Aorta (tissue), 5 donors: ENCODE data around the gene PELI2. TPM values are rescaled to one million over a fixed set of nuclear protein-coding genes. Genes with fewer than 3 reads are reported as not detected.

Source experiments
- ATAC-seq: fragments of 200-7000 bp; cut with Tn5 transposase; one replicate; pipeline ENCODE4 v1.9.1; 2022; ENCODE audit warnings: moderate library complexity; ENCODE audit not compliant: low FRiP score
- DNase-seq, 2 donors: peaks; one replicate each; pipeline ENCODE4 v3.0.0-alpha.2; 2020
- H3K27ac ChIP-seq, 2 donors: one replicate each; pipeline ENCODE4 v1.5.1; 2013; ENCODE audit warnings: low read length in 2 of 2, mild to moderate bottlenecking in 2 of 2, moderate library complexity in 2 of 2, control low read depth in 1 of 2, inconsistent platforms in 1 of 2, low read depth in 1 of 2
- H3K27me3 ChIP-seq, 2 donors: one replicate each; pipeline ENCODE4 v1.6.1; 2013; ENCODE audit warnings: control low read depth in 1 of 2, low read length in 1 of 2, mild to moderate bottlenecking in 1 of 2, moderate library complexity in 1 of 2; ENCODE audit not compliant: insufficient read depth in 2 of 2, control insufficient read depth in 1 of 2
- H3K36me3 ChIP-seq, 2 donors: one replicate each; pipeline ENCODE4 v1.6.1; 2013; ENCODE audit warnings: control low read depth in 1 of 2, low read length in 1 of 2, mild to moderate bottlenecking in 1 of 2; ENCODE audit not compliant: insufficient read depth in 2 of 2, control insufficient read depth in 1 of 2
- H3K4me1 ChIP-seq, 2 donors: one replicate each; pipeline ENCODE4 v1.6.1; 2013; ENCODE audit warnings: low read length in 2 of 2, control low read depth in 1 of 2, mild to moderate bottlenecking in 1 of 2, moderate library complexity in 1 of 2; ENCODE audit not compliant: insufficient read depth in 2 of 2, control insufficient read depth in 1 of 2
- H3K4me3 ChIP-seq, 2 donors: one replicate each; pipeline ENCODE4 v1.5.1; 2013; ENCODE audit warnings: low read length in 2 of 2, control low read depth in 1 of 2, mild to moderate bottlenecking in 1 of 2
- H3K9me3 ChIP-seq: one replicate; pipeline ENCODE4 v1.6.1; 2013; ENCODE audit warnings: mild to moderate bottlenecking, low read length; ENCODE audit not compliant: control insufficient read depth
- WGBS, 2 donors: extraction: QIAGEN DNeasy Blood & Tissue Kit; methylation state at CpG; one replicate each; pipeline ENCODE4 v1.1.7; 2013; 5-methylcytosine and 5-hydroxymethylcytosine counted together
- intact Hi-C, 2 donors: fragments of 100-400 bp; cut with DNase I; formaldehyde crosslinking; loops; one replicate each; pipeline versions ENCODE4 v1.14.2 to v1.15.0; 2022
- polyA plus RNA-seq, 2 donors: library from polyadenylated mRNA; stranded (reverse); fragments of 200-250 nt; gene quantifications; one replicate each; pipeline ENCODE4 v1.2.3, GENCODE V29; 2013
- total RNA-seq, 2 donors: library from RNA; stranded (reverse); fragmentation: NEBNext Ultra II Directional; extraction: Animal tissue kit (Norgen Biotek cat#: 25700); gene quantifications; one replicate each; pipeline ENCODE4 v1.2.1, GENCODE V29; 2021
- donor health status: healthy with polysubstance abuse.
- donor health status: Bipolar disorder and iron deficiency.
- donor health status: DM: no; HTN: no; CAD: no.
- donor health status: DM: no; HTN: no; CAD: no.
- donor health status: DM: yes; HTN: yes; CAD: no.

PELI2 gene
- total and polyA plus RNA-seq, 4 donors: 3.6 to 22.8 (median 14.6) TPM

DNA sequence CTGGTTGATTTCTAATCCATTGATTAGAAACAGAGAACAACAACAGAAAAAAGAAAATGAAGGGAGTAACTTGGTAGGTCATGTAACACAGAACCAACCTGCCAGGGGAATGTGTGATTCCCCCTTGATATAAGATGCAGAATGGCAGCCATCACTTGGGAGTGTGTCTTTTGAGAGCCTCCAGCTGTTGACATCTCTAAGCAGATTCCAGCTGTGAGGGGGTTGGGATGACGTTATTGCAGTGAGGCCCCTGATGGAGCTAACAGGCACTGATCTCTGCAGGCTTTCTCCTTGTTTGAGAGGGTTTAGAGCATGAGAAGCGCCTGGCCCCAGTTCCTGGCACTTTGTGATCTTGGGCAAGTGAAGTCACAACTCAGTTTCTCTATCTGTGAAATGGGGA, 124.9 kb downstream of the PELI2 start:
- Histone ChIP-seq H3K27me3 (no peaks in the 10 kb centered on the region), H3K4me1 (no peaks in the 10 kb centered on the region), H3K27ac (no peak overlapping the region), H3K36me3 (no peaks in the 10 kb centered on the region), H3K9me3 (no peaks in the 10 kb centered on the region), H3K4me3 (no peak overlapping the region)
- DNase-seq (no peak), ATAC-seq (no peak)
- 73 to 83% methylated on average over 2 of the region's 2 CpGs for WGBS, 2 donors
- intact Hi-C loops: no loop called here

DNA sequence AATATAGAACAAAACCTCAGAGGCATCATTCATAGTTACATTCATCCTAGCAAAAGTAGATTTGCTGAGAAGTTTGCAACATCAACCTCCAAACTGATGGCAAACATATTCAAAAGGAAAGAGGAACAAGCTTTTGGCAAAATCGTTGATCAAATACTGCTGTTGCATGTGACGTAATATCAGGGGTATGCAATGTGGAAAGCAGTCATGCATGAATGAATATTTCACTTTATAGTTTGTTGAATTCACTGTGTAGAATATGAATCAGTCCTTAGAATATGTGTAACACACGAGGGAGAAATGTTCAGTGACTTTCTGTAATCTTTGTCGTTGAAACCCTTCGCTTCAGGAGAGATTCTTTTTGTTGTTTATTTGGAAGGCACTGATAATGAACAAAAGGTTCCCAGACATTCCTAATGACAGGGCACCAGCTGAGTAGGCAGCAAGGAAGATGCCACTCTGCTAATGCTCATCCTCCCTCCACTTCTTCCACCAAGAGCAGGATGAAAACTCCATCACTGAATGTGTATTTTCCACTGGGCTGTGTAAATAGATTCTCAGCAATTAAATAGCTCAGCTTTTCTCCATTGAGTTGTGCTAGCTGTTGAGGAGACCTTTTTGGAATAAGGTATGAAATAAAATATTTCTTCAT, 126.1 kb downstream of the PELI2 start:
- DNase-seq (no peak), ATAC-seq (no peak)
- Histone ChIP-seq H3K27me3 (no peaks in the 10 kb centered on the region), H3K36me3 (no peaks in the 10 kb centered on the region), H3K27ac (no peak overlapping the region), H3K4me1 (no peaks in the 10 kb centered on the region), H3K4me3 (no peak overlapping the region), H3K9me3 (peaks cover 1% of the 10 kb centered on the region)
- 21 to 25% methylated on average over 5 of the region's 5 CpGs for WGBS, 2 donors
- intact Hi-C loops: no loop called here

DNA sequence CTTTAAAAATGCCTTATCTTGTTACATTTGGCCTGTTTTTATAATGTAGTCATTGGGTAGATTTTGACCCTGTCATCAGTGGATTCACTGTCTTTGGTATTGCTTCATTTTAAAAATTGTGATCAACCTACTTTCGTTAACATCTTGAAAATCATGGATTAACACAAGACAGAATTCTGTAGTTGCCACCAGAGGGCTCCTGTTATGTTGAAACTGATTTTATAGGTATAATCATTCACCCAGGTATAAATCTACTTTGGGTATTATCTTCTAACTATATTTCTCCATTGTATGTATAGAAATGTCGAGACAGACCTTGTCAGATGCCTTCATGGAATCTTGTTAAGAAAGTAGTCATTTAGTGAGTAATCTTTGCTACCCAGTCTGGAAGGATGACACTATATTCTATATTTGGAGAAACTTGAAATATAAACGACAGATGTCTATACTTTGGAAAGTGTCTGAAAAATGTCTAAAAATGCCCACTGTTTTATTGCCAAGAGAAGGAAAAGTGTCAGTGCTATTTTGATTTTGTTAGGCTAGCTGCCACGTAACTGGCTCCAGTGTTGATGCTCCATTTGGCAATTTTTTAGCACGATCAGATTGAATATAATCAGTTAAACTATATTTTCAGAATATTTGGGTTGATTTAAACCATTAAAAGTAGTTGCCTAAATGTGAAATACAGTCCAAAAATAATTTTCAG, 129.4 kb downstream of the PELI2 start:
- Histone ChIP-seq H3K4me1 (no peaks in the 10 kb centered on the region), H3K4me3 (no peak overlapping the region), H3K9me3 (peaks cover 1% of the 10 kb centered on the region), H3K27me3 (no peaks in the 10 kb centered on the region), H3K36me3 (no peaks in the 10 kb centered on the region), H3K27ac (no peak overlapping the region)
- no peak for ATAC-seq
- WGBS, 2 donors: 54 to 57% methylated on average over 5 of the region's 5 CpGs
- no peak for DNase-seq
- intact Hi-C loops: no loop called here

DNA sequence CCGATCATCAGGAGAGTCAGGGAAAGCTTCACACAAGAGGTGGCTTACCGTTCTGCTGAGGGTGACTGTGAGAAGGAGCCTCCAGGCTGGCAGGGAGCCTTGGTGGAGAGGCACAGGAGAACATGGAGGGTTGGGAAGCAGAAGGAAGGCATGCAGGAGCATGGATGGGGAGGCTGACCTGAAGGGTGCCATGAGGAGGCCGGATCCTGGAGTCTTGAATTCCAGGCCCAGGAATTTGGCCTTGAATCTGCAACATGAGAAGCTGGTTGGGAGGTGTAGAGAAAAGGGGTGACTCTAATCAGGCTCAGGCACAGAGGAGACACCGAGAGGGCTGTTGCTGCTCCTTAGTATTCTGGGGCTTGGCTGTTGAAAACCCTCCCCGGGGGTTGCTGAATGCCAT, 130.2 kb downstream of the PELI2 start:
- Histone ChIP-seq H3K9me3 (peaks cover 1% of the 10 kb centered on the region), H3K4me1 (no peaks in the 10 kb centered on the region), H3K4me3 (no peak overlapping the region), H3K27ac (no peak overlapping the region), H3K27me3 (no peaks in the 10 kb centered on the region), H3K36me3 (no peaks in the 10 kb centered on the region)
- WGBS, 2 donors: 83 to 88% methylated on average over 5 of the region's 5 CpGs
- intact Hi-C loops: no loop called here
- ATAC-seq (no peak), DNase-seq (no peak)

DNA sequence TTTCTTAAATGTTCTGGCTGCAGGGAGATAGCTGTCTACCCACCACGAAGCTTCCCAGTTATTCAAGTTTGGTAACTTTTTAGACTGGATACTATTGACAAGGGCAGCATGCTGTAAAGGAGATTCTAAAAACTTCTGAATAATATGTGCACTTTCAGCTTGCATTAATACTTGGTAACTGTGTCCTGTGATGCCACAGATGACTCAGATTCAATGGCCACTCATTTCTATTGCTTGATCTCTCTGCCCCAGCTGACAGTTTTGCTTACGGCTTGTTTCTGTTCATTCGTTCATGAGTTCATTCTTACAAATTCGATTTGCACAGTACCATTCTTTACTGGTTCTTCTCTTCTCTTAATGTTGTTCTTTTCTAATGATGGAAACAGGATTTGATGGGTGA, 142.8 kb downstream of the PELI2 start:
- Histone ChIP-seq H3K4me3 (no peak overlapping the region), H3K27ac (no peak overlapping the region), H3K4me1 (no peaks in the 10 kb centered on the region), H3K27me3 (no peaks in the 10 kb centered on the region), H3K9me3 (peaks cover 2% of the 10 kb centered on the region), H3K36me3 (no peaks in the 10 kb centered on the region)
- intact Hi-C loops: no loop called here
- DNase-seq (no peak), ATAC-seq (no peak)
- 89 to 91% methylated on average over 4 of the region's 4 CpGs for WGBS, 2 donors

DNA sequence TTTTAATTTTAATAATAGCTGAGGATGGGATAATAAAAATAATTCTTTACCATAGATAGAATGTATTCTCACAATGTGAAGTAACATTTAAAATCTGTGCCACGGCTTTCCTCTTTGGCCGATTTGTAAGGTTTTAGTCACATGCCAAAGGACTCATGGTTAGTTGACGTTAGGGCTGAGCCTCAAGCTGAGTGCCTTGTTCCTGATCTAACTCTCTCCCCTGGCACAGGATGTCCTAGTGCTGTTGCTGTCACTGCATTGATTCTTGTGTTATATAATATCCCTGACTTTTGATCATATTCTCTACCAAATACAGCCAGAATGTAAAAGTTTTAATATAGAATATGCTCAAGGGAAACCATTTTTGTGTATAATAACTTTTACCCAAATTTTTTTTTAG, 144.3 kb downstream of the PELI2 start:
- ATAC-seq: no peak
- H3K27ac ChIP-seq: no peak overlapping the region
- no peaks in the 10 kb centered on the region for H3K4me1 ChIP-seq
- H3K36me3 ChIP-seq: no peaks in the 10 kb centered on the region
- H3K27me3 ChIP-seq: no peaks in the 10 kb centered on the region
- H3K4me3 ChIP-seq: no peak overlapping the region
- WGBS, 2 donors: 43 to 62% methylated on average over 3 of the region's 3 CpGs
- intact Hi-C loops: no loop called here
- DNase-seq: no peak
- H3K9me3 ChIP-seq: peaks cover 1% of the 10 kb centered on the region

DNA sequence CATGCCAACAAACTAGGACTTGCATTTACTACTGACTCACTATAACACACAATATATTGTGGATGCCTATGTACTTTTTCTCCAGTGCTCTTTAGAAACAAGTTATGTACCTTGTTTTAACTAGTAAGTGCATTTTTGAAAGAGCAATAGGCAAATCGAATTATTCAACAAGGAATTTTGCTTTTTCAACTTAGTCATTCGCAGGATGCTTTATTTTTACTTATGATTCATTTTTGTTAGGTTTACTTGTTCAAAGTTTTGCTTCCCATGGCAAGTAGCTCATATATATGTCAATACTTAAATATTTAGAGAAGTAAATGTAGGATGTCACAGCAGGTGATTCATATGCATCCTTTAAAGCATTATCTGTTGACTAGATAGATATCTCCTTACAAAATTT, 149.8 kb downstream of the PELI2 start:
- WGBS, 2 donors: 65 to 66% methylated on average over 2 of the region's 2 CpGs
- no peaks in the 10 kb centered on the region for H3K27me3 ChIP-seq
- no peaks in the 10 kb centered on the region for H3K4me1 ChIP-seq
- no peaks in the 10 kb centered on the region for H3K9me3 ChIP-seq
- no peak overlapping the region for H3K4me3 ChIP-seq
- DNase-seq (no peak), ATAC-seq (no peak)
- no peak overlapping the region for H3K27ac ChIP-seq
- intact Hi-C loops: no loop called here
- no peaks in the 10 kb centered on the region for H3K36me3 ChIP-seq

DNA sequence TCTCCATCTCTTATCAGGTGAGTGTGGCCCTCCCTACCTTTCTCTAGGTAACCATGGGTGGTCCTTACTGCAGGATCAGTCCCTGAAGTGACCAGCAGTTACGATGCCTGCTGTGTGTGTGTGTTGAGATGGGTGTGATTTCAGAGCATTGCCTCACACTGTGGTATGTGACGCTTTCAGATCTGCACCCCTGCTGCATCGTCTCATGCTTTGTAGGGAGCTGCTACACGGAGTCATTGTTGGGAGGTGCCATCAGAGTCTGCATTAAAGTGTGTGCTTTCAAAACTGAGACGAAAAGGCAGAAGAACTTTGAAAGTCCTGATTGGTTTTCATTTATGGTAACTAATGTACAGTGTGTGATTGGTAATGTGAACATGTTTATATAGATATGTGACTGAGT, 150.5 kb downstream of the PELI2 start:
- Histone ChIP-seq H3K4me1 (peaks cover 0 to under 1% of the 10 kb centered on the region in 2 donors), H3K27me3 (no peaks in the 10 kb centered on the region), H3K27ac (no peak overlapping the region), H3K36me3 (no peaks in the 10 kb centered on the region), H3K4me3 (no peak overlapping the region), H3K9me3 (no peaks in the 10 kb centered on the region)
- WGBS, 2 donors: 81 to 90% methylated on average over 5 of the region's 5 CpGs
- intact Hi-C loops: no loop called here
- DNase-seq: no peak
- no peak for ATAC-seq

DNA sequence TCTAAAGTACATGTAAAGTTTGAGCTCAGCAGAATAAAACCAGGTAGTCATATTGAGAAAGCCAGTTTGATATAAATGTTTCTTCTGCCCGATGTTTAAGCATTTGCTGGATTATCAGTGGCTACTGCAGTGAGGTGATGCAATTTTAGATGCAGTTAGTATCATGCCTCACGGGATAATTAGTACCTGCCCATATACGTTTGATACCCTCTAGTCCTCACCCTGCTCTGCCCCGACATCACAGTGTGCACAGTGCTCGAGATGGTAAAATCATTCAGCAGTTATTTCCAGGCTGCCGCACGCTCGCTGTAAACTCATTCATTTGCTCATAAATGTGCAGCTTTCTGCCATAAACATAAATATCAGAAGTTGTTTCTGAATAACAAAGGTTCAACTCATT, 152.7 kb downstream of the PELI2 start:
- ATAC-seq (no peak), DNase-seq (no peak)
- Histone ChIP-seq H3K9me3 (no peaks in the 10 kb centered on the region), H3K36me3 (no peaks in the 10 kb centered on the region), H3K27ac (no peak overlapping the region), H3K4me3 (no peak overlapping the region), H3K4me1 (peaks cover 0 to 3% of the 10 kb centered on the region in 2 donors), H3K27me3 (no peaks in the 10 kb centered on the region)
- 93 to 97% methylated on average over 8 of the region's 8 CpGs for WGBS, 2 donors
- intact Hi-C loops: no loop called here
